NCI-H748 treated with DMSO at 0.1 percent for 48 hours (cell line): ENCODE data around the gene NFATC2.
"Not testable (repeated sequence)": the region's sequence is repeated elsewhere in the genome, so short reads cannot be mapped to it uniquely, and the experiment has no call there.

ENCODE experiments used
- DNase-seq: peaks from one replicate; lab custom pipeline; 2025; lab: John Stamatoyannopoulos, UW

The NFATC2 gene

DNA sequence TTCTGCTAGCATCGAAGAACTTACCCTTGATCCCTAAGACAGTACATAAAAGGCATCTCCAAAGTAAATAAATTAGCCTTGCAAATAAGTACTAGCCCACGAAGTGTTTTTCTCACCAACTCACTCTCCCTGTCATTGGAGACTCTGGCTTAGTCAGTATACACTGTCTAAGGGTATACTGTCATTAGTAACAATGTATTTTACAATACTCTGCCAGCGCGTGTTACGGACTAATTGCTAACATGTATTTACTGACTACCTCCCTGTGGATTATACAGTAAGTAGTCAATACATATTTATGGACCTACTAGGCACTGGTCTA lies 72.1 kb downstream of the NFATC2 start:
- DNase-seq = no peak

DNA sequence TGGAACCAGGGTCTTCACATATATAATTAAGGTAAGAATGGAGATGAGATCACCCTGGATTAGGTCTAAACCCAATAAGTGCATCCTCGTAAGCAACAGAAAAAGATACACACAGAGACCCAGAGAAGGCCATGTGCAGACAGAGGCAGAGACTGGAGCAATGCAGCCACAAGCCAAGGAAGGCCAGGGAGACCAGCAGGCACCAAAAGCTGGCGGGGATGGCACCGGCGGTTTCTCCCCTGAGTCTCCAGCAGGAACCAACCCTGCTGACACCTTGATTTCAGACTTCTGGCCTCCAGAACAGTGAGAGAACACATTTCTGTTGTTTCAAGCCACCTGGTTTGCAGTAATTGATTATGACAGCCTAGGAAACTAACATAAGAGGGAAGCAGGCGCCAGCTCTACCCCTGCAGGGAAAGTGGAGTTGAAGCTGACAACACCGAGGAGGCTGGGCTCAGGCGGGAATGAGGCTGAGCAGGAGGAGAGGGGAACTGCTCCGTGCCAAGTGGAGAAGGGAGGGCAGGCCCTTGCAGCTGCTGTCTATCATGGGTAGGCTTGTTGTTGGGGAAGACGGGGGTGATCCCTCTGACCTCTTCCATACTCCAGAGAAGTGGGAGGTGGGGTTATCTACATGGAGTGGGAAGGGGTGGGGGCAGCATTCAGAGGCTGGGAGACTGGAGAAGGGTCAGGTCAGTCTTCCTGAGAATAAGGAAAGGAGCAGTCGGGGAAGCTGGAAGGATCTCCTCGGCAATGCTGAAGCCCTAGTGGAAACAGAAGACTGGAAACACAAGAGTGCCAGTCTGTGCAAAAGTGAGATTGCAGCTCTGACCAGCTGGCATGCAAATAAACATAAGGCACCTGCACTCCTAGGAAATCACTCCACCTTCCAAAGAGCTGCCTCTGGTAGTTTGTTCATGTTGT lies 72.7 kb downstream of the NFATC2 start:
- no peak for DNase-seq

DNA sequence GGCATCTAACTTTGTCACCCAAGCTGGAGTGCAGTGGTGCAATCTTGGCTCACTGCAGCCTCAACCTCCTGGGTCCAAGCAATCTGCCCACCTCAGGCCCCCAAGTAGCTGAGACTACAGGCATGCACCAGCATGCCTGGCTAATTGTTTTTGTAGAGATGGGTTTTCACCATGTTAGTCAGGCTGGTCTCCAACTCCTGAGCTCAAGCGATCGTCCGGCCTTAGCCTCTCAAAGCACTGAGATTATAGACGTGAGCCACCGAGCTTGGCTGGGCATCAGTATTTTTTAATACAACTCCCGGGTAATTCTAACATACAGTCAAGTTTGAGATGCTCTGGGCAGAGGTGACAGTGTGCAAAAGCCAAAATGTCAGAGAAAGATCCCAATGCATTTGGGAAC lies 73.5 kb downstream of the NFATC2 start:
- no peak for DNase-seq

DNA sequence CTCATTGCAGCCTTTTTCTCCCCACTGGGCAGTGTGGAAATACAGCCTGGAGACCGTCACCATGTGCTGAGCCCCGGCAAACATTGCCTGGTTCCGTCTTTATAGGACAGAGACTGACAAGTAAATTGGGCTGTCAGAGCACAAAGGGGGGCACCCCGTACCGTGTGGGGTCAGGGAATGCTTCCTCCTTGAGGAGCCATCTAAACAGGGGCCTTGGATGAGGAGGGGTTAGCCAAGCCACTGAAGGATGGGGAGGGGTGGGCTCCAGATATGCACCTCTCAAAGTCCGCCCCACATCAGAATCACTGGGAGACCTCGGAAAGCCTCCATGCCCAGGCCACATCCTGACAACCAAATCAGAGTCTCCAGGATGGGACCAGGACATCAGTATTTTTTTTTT lies 73.9 kb downstream of the NFATC2 start:
- DNase-seq = no peak

DNA sequence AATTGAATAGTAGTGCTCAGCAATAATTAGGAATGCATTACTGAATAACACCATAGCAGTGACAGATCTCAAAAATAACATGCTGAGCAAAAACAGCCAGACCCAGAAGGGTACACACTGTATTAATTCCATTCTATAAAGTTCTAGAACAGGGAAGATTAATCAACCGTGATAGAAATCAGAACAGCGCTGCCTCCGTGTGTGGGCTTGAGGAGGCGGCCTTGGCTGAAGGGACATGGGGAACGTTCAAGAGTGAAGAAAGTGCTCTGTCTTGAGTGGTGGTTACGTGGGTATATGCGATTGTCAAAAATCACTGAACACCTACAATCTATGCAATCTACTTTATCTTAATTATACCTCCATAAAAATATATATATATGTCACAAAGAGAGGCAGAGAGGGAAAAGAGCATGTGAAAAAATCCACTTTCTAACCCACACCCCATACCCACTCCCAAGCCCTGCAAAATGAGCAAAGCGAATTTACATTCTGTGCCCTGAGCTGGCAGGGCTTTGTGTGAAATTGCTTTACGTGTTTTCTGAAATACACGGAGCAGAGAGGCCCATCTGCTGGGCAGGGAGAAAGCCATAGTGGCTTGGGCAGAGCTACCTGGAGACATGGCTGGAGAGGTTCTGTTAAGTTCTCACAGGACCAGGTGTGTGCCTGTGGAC lies 74.4 kb downstream of the NFATC2 start:
- DNase-seq = no peak

DNA sequence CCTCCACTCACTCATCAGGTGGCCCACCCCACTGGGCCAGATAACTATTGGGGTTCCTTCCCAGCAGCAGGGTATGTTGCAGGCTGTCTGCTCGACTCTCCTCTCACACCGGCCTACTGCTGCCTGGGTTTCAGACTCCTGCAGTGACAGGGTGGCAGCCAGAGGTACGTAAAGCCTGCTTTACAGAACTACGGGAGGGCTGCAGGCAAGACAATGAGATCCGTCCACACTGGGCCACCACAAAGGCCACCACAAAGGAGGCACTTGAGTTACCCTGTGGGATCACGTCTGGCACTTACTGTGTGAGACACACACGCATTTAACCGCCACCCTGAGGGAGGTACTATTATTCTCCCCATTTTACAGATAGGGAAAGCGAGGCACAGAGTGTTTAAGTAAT lies 78.5 kb downstream of the NFATC2 start:
- no peak for DNase-seq

DNA sequence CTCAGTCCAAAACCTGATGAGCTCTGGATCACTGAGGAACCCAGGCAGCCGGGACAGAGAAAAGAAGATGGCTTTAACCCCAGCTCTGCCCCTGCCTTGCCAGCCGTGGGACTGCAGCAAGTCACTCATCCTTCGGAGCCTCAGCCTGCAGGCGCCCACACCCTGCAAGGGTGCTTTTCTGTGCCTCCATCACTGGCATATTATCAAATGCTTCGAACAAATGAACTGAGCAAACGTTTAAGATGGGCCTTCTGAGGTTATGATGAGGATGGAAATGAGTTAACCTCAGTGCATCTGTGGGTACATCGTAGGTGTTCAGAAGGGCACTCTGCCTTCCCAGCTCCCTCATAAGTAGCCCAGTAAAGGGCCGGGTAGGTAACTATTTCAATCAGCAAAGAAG lies 79.0 kb downstream of the NFATC2 start:
- no peak for DNase-seq

DNA sequence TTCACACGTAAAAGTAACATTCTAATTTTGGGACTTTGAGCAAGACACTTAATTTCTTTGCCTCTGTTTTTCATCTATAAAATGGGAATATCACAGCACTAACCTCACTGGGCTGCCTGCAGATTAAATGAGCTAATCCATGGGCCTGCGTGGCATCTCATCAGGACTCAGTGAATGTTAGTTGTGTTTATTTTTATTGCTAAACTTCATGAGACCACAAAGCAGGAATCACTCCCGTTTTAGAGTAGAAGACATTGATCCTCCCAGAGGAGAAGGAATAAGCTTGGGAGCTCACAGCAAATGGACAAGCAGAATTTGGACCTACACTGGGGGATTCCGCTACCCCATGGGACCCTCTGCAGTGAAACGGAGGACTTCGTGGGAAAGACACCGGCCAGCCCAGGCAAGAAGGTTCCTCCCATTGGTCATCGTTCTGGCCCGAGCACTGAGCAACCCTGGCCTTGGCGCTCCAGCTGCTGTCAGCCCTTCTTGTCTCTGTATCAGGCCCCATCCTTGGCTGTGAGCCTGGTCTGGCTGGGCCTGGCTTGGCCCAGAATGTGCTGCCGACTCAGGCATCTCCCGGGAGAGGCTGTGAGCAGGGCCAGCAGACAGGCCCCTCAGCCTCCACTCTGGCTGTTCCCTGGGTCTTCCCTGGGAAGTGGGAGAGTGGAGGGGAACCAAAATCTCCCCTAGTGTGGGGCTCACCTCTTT lies 79.8 kb downstream of the NFATC2 start:
- DNase-seq = no peak

DNA sequence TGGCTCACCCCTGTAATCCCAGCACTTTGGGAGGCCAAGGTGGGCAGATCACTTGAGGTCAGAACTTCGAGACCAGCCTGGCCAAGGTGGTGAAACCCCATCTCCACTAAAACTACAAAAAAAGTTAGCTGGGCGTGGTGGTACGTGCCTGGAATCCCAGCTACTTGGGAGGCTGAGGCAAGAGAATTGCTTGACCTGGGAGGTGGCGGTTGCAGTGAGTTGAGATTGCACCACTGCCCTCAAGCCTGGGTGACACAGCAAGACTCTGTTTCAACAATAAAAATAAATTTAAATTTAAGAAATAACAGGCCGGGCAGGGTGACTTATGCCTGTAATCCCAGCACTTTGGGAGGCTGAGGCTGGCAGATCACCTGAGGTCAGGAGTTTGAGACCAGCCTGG lies 80.7 kb downstream of the NFATC2 start:
- DNase-seq = not testable (repeated sequence)

DNA sequence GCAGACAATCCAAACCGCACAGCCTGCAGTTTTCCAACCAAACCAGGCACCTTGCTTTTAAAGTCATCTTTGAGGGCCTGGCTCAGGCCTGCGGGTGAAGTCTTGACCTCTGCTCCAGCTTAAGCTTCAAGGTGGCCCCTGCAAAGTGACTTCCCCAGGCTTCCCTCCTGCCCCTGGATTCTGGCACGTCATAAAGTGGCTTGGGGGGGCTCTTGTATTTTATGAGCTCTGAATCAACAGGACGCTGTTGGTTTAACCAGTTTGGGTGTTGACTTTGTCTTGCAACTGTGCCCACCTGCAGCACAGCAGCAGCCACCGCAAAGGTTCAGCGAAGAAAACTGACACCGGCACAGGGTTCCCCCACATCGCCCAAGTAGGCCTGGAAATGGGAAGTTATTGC lies 81.2 kb downstream of the NFATC2 start:
- no peak for DNase-seq

DNA sequence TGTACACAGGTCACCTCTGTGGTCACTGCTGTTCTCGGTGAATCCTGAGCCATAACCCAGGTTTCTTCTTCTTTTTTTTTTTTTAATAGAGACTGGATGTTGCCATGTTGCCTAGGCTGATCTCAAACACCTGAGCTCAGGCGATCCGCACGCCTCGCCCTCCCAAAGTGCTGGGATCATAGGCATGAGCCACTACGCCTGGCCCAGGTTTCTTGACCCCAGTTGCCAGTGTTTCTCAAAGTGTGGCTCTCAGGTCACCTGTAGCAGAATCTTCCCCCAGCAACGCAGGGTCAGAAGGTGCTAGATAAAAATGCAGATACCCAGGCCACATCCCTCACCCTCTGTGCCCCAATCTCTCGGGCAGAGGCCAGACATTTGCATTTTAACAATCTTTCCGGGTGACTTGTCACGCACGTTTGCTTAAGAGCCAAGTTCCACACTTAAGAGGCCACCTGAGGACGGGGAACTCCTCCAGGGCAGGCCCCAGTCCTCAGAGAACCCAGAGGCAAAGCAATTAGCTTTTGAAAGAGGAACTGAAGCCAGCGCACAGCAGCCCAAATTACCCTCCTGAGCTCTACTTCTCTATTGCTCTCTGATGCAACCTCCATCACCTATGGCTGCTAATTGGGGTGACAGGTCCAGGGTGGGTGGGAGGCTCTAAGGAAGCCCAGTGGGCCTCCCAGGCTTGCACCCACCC lies 81.8 kb downstream of the NFATC2 start:
- no peak for DNase-seq

DNA sequence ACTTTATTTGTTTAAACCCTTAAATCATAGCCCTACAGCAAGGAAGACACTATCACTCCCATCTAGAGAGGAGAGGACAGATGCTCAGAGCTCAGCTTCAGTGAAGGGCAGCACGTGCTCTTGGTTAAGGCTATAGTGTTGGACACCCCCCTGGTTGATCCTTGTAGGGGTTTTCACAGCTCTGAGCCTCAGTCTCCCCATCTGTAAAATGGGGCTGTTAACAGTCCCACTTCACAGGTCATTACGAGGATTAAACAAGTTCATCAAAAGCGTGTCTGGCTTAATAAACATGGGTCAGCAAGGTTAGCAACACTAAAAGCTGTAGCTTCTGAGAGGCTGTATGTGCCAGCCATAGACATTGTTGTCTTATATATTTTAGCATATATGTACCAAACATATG lies 82.4 kb downstream of the NFATC2 start:
- no peak for DNase-seq

DNA sequence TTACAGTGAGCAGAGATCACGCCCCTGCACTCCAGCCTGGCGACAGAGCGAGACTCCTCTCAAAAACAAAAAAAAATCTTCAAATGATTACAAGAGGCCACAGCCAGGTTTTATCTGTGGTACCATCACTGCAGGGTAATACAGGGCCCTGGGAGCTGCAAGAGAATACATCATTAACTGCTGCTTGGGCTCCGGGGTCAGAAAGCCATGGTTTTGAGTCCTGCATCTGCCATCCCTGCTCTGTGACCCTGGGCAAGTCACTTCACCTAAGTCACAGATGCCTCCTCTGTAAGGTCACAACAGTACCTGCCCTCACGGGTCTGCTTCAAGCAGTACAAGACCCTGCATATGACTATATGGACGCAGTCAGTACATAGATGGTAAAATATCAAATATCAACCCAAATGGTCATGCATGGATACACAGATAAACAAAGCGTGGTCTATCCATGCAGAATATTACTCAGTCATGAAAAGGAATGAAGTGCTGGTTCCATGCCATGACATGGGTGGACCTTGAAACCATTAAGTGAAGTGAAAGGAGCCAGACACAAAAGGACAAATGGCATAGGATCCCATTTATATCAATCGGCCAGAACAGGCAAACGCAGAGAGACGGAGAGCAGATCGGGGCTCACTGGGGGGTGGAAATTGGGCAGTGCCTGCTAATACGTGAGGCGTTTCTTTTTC lies 83.6 kb downstream of the NFATC2 start:
- no peak for DNase-seq

DNA sequence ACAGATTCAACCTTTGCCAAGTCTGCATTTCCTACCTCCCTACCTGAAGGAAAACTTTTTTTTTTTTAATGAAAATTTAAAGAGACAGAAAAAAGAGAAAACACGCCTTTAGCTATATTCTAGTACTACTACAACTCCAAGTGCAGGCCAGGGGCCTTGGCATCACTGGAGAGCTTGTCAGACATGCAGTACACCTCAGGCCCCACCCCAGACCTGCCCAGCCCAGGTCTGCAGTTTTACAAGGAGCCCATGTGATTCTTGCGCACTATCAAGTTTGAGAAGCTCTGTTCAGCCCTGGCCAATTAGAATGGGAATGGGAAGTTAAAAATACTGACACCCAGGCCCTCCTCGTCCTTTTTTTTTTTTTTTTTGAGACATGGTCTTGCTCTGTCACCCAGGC lies 85.0 kb downstream of the NFATC2 start:
- no peak for DNase-seq

DNA sequence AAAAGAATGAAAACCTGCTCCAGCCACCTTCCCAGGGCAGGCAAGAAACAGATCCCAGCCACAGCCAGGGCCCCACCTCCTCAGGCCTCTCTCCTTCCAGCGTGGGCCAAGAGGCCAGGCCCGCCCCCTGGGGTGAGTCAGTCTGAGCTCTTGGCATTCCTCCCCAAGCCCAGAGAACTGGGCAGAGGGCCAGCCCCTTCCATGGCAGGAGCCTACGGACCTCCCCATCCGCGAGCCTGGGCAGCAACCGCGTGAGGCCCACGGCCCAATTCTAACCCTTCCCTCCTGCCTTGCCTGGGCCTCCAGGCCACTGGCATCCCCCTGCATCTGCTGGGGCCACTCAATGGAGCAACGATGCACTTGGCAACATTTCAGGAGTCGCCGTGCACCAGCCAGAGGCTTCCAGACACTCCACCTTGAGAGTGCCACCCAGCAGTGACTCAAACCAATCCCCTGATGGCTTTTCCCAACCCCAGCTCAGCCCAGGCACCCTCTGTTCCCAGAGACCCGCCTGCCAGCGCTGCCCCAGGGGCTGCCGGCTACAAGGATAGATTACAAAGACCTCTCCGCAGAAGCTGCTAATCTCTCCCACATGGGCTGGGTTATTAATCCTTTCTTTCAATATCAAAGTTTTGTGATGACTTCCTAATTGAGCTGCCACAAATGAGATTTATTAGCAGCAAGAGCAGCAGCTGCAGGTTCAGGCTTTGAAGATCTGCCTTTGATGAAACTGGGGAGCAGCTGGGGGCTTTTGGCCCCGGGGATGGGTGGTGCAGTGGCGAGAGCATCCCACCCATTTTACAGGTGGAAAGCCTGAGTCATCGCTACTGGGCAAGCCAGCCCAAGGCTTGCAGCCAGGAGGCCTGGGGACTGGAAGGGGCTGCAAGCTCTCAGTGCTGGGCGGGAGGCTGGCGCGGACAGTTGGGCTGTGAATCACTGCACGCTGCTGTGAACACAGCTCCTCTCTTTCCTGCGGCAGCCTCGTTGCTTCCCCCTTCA lies 85.7 kb downstream of the NFATC2 start:
- DNase-seq = no peak

DNA sequence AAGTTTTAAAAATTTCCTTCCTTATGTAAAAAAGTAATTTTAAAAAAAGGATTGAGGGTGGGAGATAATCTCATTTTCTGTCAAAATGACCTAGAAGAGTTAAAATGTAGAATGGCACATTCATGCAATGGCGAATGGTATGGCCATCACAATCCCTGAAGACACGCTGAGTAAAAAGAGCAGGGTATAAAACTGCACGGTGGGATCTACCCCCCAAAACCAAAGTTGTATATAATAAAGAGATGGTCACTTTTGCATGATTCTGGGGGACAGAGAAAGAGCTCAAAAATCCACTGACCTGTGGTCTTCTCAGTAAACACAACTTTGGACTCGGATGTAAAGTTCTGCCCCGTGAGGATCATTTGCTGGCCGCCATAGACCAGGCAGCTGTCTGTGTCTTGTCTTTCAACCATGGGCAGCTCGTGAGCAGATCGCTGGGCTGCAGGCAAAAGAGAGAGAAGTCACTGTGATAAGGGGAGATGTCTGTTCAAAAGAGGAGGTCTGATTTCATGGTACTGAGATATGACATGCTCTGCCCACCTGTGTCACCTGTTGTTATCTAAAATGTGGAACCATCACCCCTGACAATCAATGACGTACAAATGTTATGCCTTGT lies 88.2 kb downstream of the NFATC2 start:
- DNase-seq = no peak

DNA sequence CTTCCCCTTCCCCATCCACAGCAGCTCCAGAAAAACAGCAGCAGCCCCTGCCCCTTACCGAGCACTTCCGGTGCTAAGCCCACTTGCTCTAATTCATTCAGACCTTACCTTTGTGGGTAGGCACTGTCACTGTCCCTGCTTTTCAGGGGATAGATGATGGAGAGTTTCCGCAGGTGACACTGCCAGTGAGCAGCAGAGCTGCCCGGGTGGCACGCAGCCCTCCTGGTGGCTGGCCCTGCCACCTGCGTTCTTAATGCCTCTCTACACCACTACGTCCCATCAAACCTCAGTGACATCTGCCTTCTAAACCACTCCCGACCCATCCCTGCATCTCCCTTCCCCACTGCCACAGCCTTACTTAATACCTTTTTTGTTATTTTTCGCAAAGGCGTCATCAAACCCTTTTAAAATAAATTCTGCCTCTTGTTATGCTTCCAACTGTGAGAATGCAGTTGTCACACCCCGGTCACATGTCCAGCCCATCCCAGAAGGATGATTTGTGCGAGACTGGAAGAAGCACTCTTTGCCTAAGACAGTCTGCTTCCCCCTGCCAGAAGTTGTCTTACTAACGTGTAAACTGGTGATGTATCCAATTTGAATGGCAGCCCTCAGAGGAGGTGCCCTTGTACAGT lies 89.7 kb downstream of the NFATC2 start:
- DNase-seq = no peak

DNA sequence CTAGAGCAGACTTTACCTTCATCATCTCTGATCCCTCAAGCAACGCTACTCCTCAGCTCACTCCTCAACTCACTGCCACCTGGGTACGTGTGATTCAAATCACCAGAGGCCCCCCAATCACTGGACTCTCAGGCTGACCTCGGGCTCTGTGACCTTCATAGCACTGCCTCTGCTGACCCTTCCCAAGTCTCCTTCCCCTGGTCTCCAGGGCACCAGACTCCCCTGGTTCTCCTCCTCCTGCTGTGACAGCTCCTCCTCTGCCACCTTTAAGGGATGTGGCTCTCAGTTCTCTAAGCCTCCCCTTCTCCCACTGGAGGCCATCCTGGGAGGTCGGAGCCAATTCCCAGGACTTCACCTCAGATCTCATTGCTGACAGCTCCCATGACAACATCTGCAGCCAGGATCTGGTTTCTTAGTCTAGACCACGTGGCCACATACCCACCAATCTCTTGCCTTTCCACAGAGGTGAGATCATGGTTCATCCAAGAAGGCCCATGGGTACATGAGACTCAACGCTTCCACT lies 90.4 kb downstream of the NFATC2 start:
- no peak for DNase-seq

DNA sequence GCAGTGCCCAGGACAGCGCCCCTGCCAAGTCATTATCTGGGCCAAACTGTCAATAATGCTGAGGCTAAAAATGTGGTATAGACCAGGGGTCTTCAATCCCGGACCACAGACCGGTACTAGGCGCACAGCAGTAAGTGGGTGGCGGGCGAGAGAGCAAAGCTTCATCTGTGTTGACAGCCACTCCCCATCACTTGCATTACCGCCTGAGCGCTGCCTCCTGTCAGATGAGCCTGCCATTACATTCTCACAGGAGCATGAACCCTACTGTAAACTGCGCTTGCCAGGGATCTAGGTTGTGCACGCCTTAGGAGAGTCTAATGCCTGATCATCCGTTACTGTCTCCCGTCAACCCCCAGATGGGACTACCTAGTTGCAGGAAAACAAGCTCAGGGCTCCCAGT lies 91.0 kb downstream of the NFATC2 start:
- DNase-seq = no peak
